ENCODE results near the gene FGD2. TPM values are rescaled to one million over a fixed set of nuclear protein-coding genes. Genes with fewer than 3 reads are reported as not detected.
A peak's percentile ranks its signal among the peaks of the same experiment; 100 is the strongest.

FGD2 gene
- total and polyA plus RNA-seq, 9 of the 15 experiments (the other 6 are each of a cell fraction or from before 2014, with no cell fraction given): 0.09 TPM; not detected in 8

GRCh38 chr6:37059344-37060194 lies 54.1 kb downstream of the FGD2 start (continued):
- TF ChIP-seq TCF7 (IDR thresholded peaks at IDR 0.05; ENCODE audit: borderline replicate concordance): 0 out of 2 replicates have a peak, but pooled peaks have one; percentile 53
- TF ChIP-seq, protein P1, sequence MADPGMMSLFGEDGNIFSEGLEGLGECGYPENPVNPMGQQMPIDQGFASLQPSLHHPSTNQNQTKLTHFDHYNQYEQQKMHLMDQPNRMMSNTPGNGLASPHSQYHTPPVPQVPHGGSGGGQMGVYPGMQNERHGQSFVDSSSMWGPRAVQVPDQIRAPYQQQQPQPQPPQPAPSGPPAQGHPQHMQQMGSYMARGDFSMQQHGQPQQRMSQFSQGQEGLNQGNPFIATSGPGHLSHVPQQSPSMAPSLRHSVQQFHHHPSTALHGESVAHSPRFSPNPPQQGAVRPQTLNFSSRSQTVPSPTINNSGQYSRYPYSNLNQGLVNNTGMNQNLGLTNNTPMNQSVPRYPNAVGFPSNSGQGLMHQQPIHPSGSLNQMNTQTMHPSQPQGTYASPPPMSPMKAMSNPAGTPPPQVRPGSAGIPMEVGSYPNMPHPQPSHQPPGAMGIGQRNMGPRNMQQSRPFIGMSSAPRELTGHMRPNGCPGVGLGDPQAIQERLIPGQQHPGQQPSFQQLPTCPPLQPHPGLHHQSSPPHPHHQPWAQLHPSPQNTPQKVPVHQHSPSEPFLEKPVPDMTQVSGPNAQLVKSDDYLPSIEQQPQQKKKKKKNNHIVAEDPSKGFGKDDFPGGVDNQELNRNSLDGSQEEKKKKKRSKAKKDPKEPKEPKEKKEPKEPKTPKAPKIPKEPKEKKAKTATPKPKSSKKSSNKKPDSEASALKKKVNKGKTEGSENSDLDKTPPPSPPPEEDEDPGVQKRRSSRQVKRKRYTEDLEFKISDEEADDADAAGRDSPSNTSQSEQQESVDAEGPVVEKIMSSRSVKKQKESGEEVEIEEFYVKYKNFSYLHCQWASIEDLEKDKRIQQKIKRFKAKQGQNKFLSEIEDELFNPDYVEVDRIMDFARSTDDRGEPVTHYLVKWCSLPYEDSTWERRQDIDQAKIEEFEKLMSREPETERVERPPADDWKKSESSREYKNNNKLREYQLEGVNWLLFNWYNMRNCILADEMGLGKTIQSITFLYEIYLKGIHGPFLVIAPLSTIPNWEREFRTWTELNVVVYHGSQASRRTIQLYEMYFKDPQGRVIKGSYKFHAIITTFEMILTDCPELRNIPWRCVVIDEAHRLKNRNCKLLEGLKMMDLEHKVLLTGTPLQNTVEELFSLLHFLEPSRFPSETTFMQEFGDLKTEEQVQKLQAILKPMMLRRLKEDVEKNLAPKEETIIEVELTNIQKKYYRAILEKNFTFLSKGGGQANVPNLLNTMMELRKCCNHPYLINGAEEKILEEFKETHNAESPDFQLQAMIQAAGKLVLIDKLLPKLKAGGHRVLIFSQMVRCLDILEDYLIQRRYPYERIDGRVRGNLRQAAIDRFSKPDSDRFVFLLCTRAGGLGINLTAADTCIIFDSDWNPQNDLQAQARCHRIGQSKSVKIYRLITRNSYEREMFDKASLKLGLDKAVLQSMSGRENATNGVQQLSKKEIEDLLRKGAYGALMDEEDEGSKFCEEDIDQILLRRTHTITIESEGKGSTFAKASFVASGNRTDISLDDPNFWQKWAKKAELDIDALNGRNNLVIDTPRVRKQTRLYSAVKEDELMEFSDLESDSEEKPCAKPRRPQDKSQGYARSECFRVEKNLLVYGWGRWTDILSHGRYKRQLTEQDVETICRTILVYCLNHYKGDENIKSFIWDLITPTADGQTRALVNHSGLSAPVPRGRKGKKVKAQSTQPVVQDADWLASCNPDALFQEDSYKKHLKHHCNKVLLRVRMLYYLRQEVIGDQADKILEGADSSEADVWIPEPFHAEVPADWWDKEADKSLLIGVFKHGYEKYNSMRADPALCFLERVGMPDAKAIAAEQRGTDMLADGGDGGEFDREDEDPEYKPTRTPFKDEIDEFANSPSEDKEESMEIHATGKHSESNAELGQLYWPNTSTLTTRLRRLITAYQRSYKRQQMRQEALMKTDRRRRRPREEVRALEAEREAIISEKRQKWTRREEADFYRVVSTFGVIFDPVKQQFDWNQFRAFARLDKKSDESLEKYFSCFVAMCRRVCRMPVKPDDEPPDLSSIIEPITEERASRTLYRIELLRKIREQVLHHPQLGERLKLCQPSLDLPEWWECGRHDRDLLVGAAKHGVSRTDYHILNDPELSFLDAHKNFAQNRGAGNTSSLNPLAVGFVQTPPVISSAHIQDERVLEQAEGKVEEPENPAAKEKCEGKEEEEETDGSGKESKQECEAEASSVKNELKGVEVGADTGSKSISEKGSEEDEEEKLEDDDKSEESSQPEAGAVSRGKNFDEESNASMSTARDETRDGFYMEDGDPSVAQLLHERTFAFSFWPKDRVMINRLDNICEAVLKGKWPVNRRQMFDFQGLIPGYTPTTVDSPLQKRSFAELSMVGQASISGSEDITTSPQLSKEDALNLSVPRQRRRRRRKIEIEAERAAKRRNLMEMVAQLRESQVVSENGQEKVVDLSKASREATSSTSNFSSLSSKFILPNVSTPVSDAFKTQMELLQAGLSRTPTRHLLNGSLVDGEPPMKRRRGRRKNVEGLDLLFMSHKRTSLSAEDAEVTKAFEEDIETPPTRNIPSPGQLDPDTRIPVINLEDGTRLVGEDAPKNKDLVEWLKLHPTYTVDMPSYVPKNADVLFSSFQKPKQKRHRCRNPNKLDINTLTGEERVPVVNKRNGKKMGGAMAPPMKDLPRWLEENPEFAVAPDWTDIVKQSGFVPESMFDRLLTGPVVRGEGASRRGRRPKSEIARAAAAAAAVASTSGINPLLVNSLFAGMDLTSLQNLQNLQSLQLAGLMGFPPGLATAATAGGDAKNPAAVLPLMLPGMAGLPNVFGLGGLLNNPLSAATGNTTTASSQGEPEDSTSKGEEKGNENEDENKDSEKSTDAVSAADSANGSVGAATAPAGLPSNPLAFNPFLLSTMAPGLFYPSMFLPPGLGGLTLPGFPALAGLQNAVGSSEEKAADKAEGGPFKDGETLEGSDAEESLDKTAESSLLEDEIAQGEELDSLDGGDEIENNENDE (IDR thresholded peaks at IDR 0.05; ENCODE audit: low read depth, low read length): no peak
- 0 out of 2 replicates have a peak, but pooled peaks have one; percentile 23 for TF ChIP-seq ZNF79 (CRISPR knock-in tag; IDR thresholded peaks at IDR 0.05; ENCODE audit: low read depth)
- TF ChIP-seq ZNF766 (CRISPR knock-in tag; conservative IDR thresholded peaks at IDR 0.05): peak; percentile 64
- no peak; the same call in 1 of the 2 replicates for TF ChIP-seq MAX (CRISPR knock-in tag; IDR thresholded peaks at IDR 0.05)
- peak; percentile 32 for TF ChIP-seq POLR2B (IDR thresholded peaks at IDR 0.05; ENCODE audit: low read depth, partially characterized antibody)
- TF ChIP-seq ZNF23 (CRISPR knock-in tag; IDR thresholded peaks at IDR 0.05): no peak
- no peak for TF ChIP-seq FUS (optimal IDR thresholded peaks at IDR 0.05; ENCODE audit: low read depth, low read length)
- TF ChIP-seq SAFB2 (IDR thresholded peaks at IDR 0.05; ENCODE audit: borderline replicate concordance, low read depth, low read length, severe bottlenecking): no peak
- no peak for TF ChIP-seq RBM17 (IDR thresholded peaks at IDR 0.05; ENCODE audit: borderline replicate concordance, low read depth, low read length)
- no peak for TF ChIP-seq ZNF224 (CRISPR knock-in tag; IDR thresholded peaks at IDR 0.05)
- 0 out of 2 replicates have a peak, but pooled peaks have one; percentile 5 for TF ChIP-seq RHOXF2B (CRISPR knock-in tag; conservative IDR thresholded peaks at IDR 0.05)
- 0 out of 2 replicates have a peak, but pooled peaks have one; percentile 11 for TF ChIP-seq HDGF (IDR thresholded peaks at IDR 0.05)
- TF ChIP-seq ATF1 (CRISPR knock-in tag; IDR thresholded peaks at IDR 0.05): no peak
- TF ChIP-seq ATF1 (tag; IDR thresholded peaks at IDR 0.05): peak; percentile 72
